Activated CD4-positive, CD25-positive, alpha-beta regulatory T cell treated with anti-CD3 and anti-CD28 coated beads, Interleukin-2, amount 50 U/mL, for 72 hours (primary cell): ENCODE data around the gene M1AP.

ENCODE experiments used
- DNase-seq: peaks from one replicate; pipeline ENCODE4 v3.0.0; 2021

The M1AP gene

DNA sequence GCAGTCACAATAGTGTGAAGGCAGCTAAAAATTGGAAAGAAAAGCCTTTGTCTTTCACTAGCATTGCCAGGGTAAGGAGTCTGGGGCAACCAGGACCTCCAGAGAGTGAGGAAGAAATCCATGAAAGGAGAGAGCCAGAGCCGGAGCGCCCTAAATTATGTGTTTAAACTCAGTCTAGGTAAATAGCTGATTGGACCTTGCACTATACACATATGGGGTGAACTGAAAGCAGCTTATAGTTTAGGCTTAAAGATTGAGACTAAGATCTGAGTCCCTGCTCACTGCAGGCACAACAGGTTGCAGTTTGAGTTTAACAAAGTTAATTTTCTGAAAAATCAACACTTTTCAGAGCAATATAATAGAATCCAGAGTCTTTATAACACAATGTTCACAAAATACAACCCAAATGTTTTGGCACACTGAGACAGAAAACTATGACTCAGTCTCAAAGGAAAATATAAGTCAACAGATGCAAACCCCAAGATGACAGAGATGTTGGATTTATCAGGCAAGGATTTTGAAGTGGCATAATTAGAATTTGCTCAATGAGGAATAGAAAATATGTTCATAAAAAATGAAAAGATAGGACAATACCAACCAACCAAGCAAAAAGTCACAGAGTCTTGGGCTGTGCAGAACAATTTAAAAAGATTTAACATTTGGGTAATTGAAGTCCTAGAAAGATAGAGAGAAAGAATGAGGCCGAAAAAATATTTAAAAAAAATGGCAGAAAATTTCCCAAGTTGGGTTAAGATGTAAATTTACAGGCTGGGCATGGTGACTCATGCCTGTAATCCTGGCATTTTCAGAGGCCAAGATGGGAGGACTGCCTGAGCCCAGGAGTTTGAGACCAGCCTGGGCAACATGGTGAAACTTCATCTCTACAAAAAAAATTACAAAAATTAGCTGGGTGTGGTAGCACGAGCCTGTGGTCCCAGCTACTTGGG lies 54.0 kb downstream of the M1AP start:
- DNase-seq = no peak

DNA sequence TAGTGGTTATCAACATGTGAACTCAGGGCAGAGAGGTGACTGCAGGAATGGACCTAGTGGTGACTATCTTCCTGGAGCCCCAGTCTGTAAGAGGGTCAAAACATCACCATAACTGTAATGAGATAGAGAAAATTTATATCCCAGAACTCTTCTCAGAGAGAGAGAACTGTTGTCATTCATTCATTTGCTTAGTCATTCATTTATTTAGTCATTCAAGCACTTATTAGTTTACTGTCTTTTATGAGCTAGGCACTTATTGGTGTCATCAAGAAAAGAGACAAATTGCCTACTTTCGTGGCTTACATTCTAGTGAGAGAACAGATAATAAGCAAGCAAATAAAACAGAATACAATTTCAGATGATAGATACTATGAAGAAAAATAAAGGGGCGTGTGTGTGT lies 59.5 kb downstream of the M1AP start:
- DNase-seq = no peak

DNA sequence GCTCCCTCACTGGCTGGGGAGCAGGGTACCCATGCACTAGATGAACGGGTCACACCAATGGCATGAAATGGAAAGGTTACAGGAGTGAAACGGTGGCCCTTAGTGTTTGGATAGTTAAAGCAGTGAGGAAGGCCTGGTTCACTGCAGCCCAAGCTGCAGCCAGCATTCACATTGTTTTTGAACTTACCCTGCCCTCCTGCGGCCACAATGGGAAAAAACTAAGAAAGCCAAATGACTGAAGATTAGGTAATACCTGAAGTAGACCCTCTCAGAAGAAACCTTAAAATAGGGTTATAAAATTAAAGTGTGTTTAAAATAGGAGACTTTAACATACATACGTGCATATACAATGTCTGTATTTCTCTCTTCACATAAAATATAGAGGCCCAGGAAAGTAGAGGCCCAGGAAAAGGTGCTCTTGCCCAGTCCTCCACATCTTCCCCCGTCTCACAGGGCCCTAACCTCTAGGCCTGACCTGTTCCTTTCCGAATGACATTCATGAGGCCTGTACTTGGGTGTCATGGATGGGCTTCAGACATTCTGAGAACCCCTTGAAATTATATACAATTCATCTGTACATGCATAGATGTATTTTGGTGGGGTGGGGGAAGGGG lies 60.4 kb downstream of the M1AP start:
- peak; percentile 57 for DNase-seq

DNA sequence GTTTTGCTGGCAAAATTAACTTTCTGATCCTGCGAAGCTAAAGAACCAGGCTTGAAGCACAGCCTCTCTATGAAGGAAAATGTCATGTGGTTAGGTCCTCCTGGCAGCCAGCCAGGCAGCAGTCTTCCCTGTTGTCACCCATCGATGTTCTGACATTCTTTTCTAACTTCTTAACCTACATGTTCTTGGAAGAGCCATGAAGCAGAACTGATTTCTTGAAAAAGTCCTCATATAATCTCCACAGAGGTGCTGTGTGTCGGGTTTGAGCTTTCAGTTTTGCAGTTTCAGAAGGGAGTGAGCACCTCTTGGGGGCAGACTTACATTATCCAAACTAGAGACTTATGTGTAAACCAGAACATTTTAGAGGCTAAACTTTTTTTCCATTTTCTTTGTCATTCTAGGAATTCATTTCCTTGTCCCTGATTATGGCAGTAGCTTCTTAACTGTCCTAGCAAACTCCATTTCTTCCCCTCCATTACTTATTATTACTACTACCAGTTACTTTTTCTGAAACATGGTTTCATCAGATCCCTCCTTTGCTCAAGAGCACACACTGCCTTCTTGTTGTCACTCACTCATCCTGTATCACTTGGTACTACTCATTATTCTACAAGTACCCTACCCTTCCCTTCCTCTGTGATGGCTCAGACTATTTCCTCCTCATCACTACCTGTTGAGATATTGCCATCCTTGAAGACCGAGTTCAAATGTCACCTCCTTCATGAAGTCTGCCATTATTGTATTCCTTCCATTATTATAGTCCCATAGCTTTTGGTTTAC lies 62.5 kb downstream of the M1AP start:
- no peak for DNase-seq

DNA sequence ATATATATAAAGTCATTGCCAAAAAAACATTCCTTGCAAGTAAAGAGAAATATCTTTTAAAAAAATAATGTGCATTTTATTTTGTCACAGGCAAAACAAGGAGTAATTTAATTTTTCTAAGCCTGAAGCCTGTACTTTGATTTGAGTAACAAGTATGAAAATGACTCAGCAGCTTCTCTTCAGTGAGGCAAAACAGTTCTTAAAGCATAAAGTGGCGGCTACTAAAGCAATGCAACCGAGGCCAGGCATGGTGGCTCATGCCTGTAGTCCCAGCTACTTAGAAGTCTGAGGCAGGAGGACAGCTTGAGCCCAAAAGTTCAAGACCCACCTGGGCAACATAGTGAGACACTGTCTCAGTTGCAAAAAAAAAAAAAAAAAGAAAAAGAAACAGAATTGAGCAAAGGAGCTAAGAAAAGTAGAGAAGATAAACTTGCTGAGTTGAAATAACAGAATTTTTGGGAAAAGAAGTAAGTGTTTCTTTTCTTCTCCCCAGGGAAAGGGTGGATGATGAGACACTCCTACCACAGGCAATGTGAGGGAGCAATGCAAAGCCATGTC lies 64.0 kb downstream of the M1AP start:
- no peak for DNase-seq

DNA sequence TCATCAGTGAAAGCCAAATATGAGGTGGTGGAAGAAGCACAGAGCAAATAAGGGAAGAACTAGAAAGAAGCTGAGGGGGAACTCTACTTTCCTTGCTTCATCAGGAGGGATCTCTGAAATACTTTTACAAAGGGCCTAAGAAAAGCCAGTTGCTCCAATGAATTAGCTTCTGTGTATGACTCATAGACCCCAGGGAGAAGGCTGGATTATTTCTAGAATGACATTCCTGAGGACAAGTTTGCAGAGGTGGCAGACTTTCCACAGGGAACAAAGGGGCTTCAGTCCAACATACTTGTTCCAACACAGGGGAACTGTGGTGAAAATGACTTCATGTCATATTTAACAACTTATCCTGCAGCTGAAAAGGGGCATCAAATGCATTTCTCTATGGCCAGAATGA lies 64.6 kb downstream of the M1AP start:
- no peak for DNase-seq

DNA sequence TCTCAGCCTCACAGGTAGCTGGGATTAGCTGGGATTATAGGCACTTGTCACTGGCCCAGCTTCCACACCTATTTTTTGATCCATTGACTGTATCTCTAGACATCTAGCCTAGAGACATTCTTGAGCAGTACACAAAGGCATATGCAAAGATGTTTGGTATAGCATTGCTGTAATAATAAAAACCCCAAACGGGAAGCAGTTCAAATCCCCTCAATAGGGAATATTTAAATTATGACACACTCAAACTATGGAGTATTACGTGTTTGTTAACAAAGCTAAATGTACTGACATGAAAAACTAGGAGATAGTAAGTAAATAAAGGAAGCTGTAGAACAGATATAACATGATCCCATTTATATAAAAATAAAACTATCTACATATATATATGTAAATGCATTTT lies 65.9 kb downstream of the M1AP start:
- no peak for DNase-seq

DNA sequence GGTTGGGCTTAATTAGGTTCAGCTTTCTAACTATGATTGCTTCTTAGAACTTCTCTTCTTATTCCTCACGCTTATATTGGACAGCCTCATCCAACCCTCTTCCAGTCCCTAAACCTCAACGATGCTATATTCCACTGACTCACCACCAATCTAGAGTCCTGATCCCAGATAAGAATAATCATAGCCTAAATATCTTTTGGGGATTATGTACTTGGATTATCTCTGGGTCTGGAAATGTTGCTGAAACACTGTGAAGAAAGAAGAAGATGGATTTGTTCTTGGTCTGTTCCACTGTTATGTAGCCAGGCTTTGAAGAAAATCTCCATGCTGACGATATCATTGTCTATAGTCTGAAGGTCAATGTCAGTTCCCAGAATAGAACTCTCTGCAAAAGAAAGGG lies 66.7 kb downstream of the M1AP start:
- DNase-seq = no peak

DNA sequence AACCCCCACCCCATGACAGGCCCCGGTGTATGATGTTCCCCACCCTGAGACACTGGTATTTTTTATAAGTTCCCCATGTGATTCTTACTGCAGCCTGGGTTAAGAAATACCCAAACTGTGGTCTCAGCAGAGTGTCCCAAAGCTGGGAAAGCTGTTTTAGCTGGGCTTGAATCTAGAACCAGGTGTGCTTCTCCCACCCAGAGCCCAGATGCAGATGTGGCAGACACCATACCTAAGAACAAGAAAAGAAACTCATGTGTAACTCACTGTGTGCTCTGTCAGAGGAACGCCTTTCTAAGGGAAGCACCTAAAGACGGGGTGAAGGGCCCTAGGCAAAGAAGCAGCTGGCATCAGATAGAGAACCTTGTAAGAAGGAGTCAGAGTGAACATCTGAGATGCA lies 69.7 kb downstream of the M1AP start:
- DNase-seq = no peak

DNA sequence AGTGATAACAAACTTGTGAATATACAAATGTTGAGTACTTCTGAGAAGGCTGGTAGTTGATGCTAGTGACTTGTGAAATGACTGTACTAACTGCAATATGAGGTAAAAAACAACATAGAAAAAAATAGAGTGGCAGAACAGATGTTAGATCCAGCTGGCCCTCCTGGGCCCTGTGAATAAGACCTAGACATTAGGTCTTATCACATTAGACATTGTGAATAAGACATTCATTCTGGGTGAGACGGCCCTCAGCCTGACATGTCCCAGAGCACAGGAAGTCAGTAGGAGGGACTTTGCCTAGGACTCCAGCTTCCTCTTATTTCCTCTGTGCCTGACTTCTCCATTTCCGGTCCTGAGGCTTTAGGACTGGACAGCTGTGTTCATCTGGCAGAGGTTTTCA lies 70.7 kb downstream of the M1AP start:
- no peak for DNase-seq

DNA sequence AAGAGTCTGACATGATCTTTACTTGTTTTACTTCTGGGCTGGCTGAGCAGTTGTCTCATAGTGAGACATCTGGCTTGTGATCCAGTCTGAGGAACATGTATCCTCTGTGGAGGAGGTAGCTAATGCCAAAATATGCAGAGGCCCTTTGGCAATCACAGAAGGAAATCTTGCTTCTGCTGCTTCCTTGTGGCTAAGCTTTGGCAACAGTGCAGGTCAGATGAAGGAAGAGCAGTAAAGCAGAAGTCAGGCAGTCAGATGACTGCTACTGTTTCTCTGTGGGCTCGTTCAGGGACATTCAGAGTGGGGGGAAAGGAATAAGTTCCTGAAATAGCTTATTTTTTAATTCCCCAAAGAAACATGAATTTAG lies 71.3 kb downstream of the M1AP start:
- no peak for DNase-seq

DNA sequence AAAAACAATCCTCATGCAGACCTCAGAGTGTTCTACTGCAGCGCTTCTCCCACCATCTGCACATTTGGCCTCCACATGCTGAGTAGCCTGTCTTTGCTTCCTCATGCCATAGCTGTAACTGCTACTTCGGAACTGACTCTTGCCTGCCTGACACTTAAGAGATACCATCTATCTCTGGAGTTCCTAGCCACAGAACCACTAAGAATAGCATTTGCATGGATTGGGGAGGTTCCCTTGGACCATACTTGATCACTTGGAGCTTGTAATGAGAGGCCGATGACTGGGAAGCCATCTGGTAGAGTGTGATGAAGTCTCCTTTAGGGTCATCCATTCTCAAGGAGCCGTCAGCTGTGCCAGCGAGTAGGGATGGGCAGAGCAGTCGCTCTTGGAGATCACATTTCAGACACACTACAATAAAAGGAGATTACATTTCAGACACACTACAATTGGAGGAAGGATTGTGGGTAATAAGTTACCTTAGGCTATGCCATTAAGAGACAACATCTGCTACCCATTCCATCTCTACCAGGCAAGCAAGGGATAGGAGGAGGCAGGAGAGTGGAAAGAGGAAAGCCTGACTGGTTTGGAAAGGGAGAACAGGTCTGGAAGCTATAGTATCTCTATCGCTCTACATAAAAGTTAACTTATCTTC lies 71.8 kb downstream of the M1AP start:
- no peak for DNase-seq

DNA sequence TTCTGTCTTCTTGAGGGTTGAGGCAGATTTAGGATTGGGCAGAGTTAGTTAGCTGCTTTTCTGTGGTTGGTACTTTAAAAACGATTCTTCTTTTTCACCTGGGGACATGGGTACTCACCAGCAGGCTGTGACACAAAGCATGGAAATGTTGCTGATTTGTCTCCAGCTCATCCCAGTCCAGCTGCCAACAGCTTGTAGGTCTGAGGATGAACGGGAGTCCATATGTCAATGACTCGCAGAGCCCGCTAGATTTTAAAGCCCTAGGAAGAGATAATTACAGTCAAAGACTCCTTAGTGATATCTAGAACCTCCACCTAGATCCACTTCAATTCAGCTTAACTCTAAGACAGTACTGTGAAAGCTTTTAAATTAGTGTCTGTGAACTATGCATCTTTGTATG lies 72.8 kb downstream of the M1AP start:
- no peak for DNase-seq

DNA sequence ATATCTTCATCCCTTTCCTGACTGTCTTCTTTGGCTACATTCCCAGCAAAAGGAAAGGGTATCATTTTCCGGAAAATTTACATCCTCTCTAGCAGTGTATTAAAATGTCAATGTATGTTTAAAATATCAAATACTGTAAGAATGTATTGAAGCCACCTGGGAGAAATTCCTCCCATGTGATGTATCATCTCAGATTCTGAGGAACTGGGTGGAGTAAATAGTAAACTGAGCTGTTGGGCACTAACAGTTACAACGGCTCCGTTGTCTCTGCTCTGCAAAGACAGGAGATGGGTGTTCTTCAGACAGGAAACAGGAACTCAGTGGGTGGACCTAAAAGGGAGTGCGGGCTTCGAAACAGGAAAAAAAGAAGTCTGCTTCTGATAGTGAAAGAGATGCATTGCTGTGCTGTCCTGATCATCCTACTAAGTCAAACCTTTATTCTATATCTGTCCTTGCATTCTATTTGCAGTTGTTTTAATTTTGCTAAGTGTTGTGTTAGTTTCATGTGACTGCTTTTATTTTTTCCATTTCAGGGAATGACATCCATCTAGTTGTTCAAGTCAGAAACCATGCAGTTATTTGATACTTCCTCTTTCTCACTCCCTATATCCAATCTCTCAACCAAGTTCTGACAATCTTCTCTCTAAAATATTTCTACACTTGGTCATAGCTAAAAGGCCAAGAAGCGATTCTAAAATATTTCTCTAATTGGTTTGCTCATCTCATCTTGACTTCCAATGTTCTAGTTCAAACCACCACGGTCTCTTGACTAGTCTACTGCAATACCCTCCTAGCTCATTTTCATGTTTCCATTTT lies 74.2 kb downstream of the M1AP start:
- no peak for DNase-seq

DNA sequence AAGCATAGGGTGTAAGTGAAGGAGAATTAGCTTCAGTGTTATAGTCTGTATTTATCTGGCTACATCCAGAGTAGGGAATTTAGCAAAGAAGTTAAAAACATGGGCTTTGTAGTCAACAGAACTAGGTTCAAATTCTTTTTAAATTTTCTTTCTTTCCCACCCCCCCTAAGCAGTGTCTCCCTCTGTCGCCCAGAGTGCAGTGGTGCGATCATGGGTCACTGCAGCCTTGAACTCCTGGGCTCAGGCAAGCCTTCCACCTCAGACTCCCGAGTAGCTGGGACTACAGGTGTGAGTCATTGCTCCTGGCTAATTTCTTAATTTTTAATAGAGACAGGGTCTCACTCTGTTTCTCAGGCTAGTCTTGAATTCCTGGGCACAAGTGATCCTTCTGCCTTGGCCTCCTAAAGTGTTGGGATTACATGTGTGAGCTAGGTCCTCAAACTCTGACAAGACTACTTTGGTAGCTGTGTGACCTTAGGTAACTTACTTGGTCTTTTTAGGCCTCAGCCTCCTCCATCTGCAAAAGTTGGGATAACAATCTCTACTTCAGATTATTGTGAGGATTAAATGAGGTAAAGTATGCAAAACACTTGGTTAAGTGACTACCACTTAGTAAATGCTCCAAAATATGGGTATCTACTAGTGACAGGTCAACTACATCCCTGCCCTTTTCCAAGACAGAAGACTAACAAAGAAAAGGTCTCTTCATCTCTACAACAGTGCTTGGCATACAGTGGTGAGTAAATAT lies 75.8 kb downstream of the M1AP start:
- DNase-seq = no peak

DNA sequence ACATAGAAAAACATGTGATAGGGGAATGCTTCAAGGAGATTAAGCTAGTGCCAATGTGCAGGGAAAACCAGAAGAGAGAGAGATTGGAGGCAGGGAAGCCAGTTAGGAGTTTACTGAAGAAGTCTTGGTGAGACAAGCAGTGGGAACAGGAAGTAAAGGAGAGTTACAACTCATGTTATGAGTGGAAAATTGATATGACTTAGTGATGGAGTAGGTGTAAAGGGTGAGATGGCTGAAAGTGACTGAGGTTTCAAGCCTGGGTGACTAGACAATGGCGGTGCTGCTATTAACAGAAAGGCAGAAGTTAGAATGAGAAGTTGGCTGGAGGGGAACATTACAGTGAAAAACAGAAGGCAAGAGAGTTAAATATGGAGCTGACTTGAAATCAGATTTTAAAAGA lies 77.1 kb downstream of the M1AP start:
- DNase-seq = no peak

DNA sequence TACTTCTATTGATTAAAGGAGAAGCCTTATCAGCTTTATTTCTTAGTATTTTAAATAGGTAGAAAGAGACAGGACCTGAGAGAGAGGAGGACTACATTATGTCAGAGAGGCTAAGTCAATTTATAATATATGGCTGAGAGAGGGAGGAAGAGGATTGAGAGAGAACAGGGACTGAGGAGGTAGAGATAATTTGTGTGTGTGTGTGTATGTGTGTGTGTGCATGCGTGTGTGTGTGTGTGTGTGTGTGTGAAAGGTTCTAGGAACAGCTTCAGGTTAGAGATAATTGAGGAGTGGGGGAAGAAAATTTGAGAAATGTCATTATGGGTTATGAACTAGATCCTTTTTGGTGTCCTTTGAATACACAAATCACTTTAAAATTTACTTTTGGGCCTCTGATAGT lies 78.4 kb downstream of the M1AP start:
- DNase-seq = no peak

DNA sequence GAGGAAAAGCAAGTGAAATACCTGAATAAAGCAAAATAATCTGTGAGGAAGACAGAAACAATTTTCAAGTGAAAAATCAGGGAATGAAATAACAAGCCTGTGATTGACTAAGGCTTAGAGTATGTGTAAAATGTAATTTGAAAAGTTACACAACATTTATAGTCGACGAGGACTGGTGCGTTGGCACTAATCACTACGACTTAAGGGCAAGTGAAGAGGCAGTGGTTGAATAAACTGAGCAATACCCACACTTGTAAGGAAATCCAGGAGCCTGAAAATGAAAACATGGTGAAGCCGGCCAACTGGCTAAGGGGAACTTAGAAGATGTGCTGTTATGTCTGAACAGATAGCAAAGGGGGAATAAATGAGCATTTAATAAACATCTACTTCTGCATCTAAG lies 80.2 kb downstream of the M1AP start:
- no peak for DNase-seq

DNA sequence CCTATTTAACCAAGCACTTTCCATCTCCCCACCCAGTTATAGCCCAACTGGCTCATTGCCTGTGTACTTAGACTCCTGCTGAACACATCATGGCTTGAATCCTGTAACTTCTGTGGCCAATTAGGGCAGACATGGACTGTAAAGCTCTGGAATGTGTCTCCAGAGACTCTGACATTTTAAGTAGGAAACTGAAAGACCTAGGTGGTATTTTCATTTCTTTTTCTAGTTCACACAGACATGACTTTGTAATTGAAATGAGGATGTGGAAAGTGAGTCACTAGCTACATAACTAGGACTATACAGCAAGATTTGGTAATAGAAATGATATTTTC lies 81.4 kb downstream of the M1AP start:
- DNase-seq = no peak

DNA sequence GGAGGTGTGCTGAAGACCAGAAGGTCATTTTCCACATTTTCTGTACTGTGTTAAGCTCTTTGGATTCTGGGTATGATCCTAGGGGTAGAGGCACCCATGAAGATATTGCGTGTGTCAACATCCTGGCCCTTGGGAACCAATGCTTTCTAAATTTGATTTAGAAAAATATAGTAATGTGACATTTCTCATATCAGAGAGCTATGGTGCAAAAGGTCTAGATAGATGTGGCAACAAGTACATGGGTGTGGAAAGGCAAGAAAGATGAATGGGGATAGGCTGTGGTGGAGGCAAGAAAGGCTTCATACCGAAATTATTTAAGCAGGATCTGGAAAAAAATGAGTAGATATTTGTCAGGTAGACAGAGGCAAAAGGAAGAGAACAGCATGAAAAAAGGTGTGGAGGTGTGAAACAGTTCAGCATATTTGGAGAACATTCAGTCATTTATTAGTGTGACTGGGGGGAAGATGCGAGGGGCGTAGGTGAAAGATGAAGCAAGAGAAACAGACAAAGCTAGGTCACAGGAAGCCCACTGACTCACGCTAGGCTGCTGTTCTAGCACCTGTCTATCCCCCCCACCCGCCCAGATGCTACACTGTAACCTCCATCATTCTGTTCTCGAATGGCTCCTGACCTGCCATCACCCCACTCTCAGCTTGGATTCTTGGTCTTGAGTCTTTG lies 81.9 kb downstream of the M1AP start:
- DNase-seq = no peak

DNA sequence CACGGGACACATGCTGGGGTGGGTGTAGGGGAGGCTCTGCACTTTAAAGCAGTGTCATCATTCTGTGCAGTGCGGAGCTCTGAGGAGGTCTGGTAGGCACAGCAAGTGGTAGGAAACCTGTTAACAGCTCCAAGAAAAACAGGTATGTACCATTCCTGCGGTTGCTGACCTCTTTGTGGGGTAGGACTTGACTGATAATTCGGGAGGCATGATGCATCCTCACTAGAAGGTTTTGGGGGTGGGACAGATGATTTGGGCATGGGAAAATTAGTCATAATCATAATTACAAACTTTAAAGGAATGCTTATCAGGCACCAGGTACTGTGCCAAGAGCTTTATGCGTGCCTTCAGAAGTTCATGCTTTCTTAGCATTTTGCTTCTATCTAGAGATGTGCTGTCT lies 83.9 kb downstream of the M1AP start:
- no peak for DNase-seq
